ENCODE measurements around the gene ABHD17B.
"Not testable (repeated sequence)": the region's sequence is repeated elsewhere in the genome, so short reads cannot be mapped to it uniquely, and the experiment has no call there.

The ABHD17B gene

GRCh38 chr9:71911061-71911907 is at the start of gene ABHD17B, which contains the start of gene C9orf85:
ABHD17B (minus strand) TSS chr9:71911193; CDS start chr9:71875080, 36,113 bp downstream.
C9orf85 (plus strand) TSS chr9:71911639; CDS start chr9:71911735, 96 bp downstream.
- peak; percentile 97 for DNase-seq (ENCODE audit: low read depth, low spot score)

DNA sequence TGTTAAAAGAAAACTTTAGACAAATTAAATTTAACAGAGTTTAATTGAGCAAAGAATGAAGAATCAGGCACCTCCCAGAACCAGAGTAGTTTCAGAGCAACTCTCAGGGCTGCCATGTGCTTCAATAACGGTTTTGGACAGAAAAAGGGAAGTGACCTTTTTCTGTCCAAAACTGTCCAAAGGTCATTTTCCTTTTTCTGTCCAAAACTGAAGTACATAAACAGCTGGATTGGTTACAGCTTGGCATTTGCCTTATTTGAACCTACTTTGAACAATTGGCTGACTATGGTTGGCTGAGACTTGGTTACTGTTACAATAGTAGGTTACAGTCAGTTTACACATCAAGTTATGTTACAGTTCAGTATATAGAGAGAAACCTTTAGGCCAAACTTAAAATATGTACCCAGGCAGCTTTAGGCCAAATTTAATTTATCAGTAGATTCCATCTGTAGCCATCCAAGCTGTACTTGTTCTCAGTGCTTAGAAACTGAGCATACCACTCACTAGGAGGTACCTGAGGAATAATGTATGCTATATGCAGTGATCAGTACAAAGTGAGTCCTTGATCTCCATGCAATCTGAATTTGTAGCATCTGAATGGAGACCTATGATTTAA is 44.4 kb upstream of the ABHD17B start:
- DNase-seq (ENCODE audit: low read depth, low spot score) = no peak

- not testable (repeated sequence) for DNase-seq (ENCODE audit: low read depth, low spot score)
Measured at GRCh38 chr9:71954652-71955051, 43.7 kb upstream of the ABHD17B start.

DNA sequence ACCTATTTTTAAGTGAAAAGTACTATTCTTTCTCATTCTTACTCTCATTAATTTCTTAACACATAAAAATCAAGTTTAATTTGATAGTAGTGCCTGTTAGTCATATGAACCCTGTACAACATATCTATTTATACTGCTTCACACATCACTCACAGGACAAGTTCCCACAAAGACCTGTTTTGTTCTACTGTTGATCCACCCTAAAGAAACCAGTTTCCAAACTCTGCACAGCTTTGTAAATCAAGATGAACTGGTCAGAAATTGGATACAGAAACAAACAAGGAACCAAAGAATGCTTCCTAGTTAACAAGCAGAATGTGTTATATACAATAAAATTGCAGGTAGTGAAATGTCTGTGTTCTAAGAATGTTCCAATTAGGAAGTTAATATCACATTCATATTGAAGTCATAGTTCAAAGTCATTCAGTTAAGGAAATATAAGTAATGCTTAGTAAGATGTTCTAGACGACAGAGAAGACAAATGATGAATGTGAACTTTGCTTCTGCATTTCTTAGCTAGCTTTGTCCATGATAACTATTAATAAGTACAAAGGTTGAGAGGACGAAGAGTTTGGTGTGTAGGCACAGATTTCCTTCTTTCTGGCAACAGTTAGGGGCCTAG is 33.9 kb upstream of the ABHD17B start:
- no peak for DNase-seq (ENCODE audit: low read depth, low spot score)

GRCh38 chr9:71941998-71942567 is 31.1 kb upstream of the ABHD17B start:
- DNase-seq (ENCODE audit: low read depth, low spot score) = no peak

DNA sequence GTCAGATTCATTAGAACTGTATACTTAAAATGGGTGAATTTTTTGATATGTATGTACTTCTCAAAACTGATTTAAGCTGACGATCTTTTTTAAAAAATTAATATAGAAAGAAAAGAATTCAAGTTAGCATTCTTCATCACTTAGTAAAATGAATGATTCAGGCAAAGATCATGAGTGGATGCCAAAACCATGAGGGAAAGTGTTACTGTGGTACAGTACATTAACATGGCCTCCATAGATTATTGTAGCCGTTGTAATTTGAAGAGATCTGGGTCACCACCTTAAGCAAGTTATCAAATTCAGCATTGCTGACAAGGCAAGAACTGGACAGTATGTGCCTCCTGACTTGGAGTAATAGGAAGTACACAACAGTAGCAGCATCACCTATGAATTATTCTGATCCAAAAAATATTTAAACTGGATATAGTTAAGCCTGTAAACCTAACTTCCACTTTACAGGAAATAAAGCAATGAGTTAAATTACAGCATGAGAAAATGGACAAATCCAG is 30.1 kb upstream of the ABHD17B start:
- no peak for DNase-seq (ENCODE audit: low read depth, low spot score)

DNA sequence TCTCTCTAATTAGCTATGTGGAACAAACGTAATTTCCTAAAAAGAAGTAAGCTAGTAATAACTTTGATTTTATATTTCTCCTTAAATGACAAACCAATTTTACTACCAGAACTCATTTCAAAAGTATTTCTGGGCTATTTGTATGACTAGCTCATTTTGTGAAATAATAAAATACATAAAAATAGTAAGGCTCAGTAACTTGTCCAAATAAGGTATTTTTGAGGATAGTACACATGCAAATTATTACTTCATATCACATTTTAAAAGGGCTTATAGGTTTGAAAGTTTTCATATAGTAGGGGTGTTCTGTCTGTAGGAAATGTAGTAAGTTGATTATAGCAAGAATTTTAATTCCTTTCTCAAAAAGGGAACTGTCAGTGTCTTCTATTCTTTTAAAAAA is 26.9 kb upstream of the ABHD17B start:
- DNase-seq (ENCODE audit: low read depth, low spot score) = no peak

GRCh38 chr9:71937070-71937625 is 26.2 kb upstream of the ABHD17B start:
- DNase-seq (ENCODE audit: low read depth, low spot score) = no peak

- no peak for DNase-seq (ENCODE audit: low read depth, low spot score)
Measured at GRCh38 chr9:71936066-71936465, 25.1 kb upstream of the ABHD17B start.

DNA sequence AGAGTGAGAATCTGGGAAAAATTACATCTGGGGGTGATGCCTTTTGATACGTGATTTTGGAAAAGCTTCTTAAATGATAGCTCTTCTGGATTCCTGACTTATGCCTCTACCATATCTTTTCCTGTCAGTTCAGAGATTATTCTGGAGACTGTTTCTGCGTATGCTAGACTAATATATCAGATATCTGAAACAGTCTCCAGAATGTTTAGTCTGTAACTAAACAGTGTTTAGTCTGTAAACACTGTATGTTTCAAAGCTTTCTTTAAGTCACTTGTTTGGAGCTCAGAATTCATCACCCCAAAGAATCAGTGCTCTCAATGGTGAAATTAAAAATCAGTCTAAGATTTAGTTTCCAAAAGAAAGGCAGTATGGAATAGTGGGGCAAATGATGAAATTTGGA is 20.2 kb upstream of the ABHD17B start:
- DNase-seq (ENCODE audit: low read depth, low spot score) = no peak

DNA sequence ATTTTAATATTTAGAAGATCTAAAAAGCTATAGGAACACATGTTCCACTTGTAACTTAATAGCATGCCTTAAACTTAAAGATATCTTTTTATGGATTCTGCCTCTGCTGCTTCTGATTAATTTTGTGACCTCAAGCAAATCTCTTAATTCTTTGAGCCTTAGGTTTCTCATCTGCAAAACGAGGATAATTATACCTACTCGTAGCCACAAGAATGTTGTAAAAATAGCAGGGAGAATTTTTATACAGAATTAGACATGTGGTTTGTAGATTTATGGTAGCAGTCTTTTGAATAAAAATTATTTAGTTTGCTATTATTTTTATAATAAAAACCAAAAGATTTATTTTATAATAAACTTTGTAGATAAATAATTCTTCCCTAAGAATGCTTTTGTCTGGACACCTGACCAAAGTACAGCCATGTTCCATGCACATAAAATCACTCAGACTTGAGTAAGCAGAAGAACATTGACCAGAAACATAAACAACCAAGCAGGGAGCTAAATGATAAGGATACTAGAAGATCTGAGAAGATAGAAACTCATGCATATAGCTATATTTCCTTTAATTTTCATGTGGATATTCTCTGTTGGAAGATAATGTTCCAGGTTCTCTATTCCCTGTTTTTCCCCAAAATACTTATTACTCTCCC is 18.9 kb upstream of the ABHD17B start:
- no peak for DNase-seq (ENCODE audit: low read depth, low spot score)

GRCh38 chr9:71929223-71929622 is 18.2 kb upstream of the ABHD17B start:
- DNase-seq (ENCODE audit: low read depth, low spot score) = no peak

DNA sequence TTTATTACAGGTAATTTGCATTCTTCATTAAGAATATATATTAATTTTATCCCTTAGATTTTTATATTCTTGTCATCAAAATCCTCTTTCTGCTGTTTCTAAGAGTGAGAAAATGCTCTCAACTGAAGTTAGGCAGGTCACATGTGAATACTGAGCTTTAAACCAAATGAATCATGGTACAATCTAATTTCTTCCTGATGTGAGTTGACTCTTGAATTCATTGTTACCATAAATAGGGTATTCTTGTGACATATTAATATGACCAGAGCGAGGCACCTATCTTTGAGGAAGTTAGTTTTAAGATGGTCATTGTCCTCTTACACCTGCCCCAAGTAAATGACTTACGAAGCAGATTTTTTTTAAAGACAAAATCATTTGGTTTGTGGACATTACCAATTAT is 17.8 kb upstream of the ABHD17B start:
- DNase-seq (ENCODE audit: low read depth, low spot score) = no peak

DNA sequence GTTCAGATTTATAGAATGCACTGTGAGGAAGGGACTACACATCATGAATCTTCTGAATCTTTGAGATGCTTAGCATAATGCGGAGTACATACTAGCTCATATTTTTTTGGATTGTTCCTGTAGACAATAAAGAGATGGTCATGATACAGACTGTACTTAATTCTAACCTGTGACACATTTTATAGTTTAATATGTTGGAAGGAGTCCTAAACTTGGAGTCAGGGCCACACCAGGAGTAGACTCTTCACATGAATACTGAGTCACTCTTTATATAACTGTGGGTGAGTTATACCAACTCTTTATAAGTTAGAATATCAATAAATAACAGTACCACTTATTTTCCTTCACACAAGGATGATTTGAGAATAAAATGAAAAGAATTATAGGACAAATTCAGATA is 17.4 kb upstream of the ABHD17B start:
- no peak for DNase-seq (ENCODE audit: low read depth, low spot score)

- no peak for DNase-seq (ENCODE audit: low read depth, low spot score)
Measured at GRCh38 chr9:71925834-71926233, 14.8 kb upstream of the ABHD17B start.

- DNase-seq (ENCODE audit: low read depth, low spot score) = no peak
Measured at GRCh38 chr9:71924576-71924975, 13.6 kb upstream of the ABHD17B start.

GRCh38 chr9:71921190-71921814 is 10.3 kb upstream of the ABHD17B start:
- no peak for DNase-seq (ENCODE audit: low read depth, low spot score)

DNA sequence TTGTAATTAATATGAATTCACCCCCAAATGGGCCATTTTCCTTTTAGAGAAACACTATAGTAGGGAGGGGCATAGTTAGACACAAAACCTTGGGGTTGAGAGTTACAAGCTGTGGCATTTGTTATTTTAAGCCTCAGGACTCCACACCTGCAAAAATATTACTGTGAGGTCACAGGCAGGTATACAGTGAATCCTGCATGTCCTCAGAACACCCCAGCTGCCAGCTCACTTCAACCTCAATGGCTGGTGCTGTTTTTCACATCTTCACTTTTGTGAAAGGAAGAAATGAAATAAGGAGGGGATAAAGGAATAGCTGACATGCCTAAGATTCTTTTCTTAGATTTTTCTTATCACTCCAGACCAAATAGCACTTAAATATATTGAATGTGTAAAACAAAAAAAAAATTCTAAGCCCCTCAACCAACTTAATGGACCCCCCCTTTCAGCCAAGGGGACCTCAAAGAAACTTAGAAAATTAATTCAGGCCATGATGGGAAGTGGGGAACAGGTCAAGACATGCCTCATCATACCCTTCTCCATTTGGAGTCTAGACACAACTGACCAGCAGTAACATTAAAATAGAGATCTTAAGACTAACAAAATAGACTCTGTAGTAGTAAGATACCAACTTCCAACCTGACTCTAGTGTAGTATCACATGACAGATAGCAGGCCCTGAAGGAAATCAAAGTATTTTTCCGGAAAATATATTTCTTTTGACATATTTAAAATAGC is 9.6 kb upstream of the ABHD17B start:
- DNase-seq (ENCODE audit: low read depth, low spot score) = no peak

- DNase-seq (ENCODE audit: low read depth, low spot score) = no peak
Measured at GRCh38 chr9:71918419-71918818, 7.4 kb upstream of the ABHD17B start.

Measured in activated CD4-positive, CD25-positive, alpha-beta regulatory T cell treated with anti-CD3 and anti-CD28 coated beads, Interleukin-2, amount 50 U/mL, for 16 hours (primary cell).